Embryonic facial prominence (tissue), 1 donor: ENCODE measurements around the gene PTPRG.

Experiments
- DNase-seq: peaks from one replicate; pipeline ENCODE4 v3.0.0-alpha.2; 2016; ENCODE audit errors: extremely low spot score

PTPRG gene

DNA sequence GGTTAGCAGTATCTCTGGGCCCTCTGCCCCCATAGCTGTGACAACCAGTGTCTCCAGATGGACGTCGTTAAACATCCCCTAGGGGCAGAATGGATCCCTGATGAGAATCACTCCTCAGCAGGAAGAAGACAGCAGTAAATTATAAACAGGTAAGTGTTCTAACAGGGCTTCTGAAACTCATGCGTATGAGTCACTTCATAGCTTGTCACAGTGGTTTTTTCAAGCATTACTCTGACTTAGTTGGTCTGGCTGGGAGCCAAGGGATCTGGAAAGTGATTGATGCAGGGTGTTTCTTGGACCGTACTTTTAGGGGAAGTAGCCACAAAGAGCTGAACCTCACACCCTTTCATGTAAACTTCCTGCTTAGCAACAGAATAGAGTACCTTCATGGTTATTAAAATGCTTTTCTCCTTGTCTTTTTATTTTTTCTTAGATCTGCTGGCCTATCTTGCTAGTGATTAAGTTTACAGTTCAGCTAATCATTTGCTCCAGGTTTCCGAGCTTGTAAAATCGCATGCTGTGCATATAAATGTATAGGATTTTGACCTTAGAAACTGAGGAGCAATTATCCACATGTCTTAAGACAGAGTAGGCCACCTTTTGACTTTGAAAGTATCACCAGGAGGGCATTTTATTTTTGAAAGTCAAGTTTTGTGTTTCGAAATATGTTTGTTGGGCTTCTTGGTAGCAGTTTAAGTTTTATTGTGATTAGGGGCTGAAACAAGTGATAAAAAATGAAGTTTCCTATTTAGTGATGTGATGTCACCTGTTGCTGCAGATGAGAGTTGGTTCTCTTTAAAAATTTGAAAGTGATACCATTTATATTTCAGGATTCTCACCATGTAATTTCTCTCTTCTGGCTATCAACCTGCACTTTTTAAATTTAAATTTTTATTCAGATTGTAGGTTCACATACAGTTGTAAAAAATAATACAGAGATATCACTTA lies 333.9 kb downstream of the PTPRG start:
- DNase-seq = peak; percentile 32

GRCh38 chr3:61896251-61896650 lies 334.9 kb downstream of the PTPRG start:
- no peak for DNase-seq

- DNase-seq = no peak
These were observed 336.5 kb downstream of the PTPRG start for GRCh38 chr3:61897848-61898247.

- DNase-seq = no peak
These were observed 338.5 kb downstream of the PTPRG start for GRCh38 chr3:61899700-61900462.

DNA sequence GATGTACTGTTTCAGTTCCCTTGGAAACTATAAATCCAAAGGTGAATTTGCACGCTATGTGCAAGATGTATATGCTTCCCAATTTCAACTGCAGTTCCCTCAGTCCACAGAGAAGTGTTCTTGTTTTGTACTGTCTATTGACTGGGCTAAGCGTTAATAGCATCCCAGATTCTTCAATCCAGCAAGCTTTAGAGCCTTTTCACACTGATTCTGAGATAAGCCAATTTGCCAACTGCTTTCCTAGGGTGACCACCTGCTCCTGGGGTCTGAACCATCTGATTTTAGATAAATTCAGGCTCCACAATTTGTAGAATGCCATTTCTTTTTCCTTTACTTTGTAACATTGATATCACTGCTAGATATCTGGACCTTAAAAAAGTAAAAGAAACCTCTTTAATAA lies 340.1 kb downstream of the PTPRG start:
- DNase-seq = no peak

GRCh38 chr3:61901986-61902385 lies 340.6 kb downstream of the PTPRG start:
- no peak for DNase-seq

DNA sequence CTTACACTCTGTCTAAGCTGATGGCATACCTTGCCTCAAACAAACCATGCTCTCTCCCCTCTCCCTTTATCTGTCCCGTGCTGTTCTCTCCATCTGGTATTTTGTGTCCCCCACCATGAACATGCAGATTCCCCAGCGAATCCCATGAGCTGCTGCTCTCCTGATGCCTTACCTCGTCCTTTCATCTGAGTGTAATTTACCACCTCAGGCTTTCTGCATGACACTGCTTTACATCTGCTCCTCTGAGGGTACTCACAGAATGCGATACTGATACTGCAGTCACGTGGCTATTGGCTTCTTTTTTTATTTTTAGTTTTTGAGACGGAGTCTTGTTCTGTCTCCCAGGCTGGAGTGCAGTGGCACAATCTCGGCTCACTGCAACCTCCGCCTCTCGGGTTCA lies 341.7 kb downstream of the PTPRG start:
- DNase-seq = no peak

GRCh38 chr3:61903931-61904657 lies 342.7 kb downstream of the PTPRG start:
- peak; percentile 41 for DNase-seq

DNA sequence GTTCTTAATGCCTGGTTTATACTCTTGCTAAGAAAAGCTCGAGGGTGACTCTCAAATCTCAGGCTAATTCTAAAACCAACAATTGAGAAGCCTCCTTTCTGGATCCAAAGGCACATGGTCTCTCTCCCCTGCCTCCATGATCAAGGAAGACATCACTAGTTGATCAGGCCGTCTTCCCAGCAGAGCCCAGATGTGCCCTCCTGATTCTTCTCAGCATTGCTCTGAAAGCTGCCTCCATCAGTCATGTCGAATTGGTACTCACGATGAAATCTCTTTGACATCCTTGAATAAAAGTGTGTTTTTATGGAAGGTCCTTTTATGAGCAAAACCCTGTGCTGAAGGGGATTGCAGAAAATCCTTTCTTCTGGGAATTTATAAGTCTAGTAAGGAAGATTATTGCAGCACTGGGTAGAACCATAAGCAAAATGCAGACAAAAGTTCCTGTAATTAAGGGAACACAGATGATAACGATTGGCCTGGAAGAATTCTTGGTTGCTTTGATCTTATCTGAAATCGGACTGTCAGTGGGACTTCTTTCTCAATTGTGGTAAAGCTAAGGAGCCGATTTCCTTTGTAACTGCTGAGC lies 345.9 kb downstream of the PTPRG start:
- DNase-seq = no peak

DNA sequence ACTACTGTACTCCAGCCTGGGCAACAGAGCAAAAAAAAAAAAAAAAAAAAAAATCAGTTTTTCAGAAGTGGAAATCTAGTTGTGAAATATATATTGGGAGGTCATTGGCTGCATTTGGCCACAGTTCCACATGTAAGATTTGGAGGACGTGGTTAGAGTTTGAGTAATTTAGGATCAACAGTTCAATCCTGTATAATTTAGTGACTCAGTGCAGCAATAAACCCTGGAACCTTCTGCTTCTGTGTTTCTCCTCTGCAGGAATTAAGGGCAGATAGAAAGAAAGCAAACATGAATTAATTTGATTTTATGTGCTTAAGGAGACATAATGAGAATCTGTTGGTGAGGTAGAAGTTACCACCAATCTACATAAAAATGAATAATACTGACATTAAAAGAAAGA lies 347.0 kb downstream of the PTPRG start:
- no peak for DNase-seq

- no peak for DNase-seq
These were observed 349.4 kb downstream of the PTPRG start for GRCh38 chr3:61910732-61911131.

DNA sequence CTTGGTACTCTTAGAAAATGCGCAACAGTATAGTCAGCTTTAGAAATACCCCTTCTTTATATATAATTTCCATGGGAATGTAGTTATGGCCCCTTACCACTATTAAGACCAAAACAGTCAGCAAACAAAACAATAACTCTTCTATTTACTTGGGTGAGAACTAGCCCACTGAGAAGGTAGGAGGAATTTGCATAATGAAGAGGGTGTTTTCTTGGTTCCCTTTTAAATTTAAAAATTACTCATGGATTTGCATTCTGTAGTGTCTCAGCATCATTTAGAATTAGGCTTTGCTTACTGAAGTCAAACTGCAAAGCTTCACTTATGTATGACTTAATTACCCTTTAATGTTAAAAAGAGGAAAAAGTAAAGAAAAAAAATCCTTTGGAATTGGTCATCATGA lies 350.8 kb downstream of the PTPRG start:
- no peak for DNase-seq

- no peak for DNase-seq
These were observed 352.3 kb downstream of the PTPRG start for GRCh38 chr3:61913701-61914100.

DNA sequence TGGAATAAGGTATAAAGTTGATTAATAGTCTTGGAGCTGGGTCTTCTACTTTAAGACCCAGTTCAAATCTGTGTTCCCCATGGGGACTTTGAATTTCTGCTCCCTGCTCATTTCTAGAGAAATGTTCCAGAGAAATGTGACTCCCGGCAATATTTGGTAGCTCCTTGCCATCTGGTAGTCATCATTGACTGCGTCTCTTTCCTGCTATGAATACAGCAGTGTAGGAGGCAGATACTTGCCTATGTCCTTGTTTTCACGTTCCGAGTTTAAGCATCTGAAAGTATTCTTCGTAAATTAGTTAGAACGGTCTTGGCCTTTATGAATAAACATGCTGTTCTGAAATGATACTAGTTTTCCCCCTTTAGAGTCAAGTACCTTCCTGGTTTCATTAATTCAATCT lies 352.9 kb downstream of the PTPRG start:
- peak; percentile 39 for DNase-seq

DNA sequence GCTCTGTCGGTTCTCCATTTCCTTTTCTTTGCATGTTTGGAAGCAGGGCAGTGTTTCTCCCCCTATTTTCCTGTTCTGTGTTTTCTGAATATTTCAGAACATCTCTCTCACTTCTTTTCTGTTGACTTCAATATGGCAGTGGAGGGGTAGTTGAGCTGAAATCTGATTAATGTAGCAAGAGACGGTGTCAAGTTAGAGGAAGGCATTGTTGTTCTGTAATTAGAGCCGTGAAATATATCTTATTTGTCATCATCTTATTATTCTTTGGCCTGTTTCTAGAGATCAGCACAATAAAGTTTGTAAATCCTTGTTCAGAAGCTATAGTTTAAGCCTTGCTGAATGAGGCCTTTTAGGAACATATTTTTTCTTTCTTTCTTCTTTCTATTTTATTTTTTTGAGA lies 353.9 kb downstream of the PTPRG start:
- DNase-seq = no peak

- no peak for DNase-seq
These were observed 358.0 kb downstream of the PTPRG start for GRCh38 chr3:61919371-61919770.

- DNase-seq = no peak
These were observed 360.7 kb downstream of the PTPRG start for GRCh38 chr3:61922118-61922517.

DNA sequence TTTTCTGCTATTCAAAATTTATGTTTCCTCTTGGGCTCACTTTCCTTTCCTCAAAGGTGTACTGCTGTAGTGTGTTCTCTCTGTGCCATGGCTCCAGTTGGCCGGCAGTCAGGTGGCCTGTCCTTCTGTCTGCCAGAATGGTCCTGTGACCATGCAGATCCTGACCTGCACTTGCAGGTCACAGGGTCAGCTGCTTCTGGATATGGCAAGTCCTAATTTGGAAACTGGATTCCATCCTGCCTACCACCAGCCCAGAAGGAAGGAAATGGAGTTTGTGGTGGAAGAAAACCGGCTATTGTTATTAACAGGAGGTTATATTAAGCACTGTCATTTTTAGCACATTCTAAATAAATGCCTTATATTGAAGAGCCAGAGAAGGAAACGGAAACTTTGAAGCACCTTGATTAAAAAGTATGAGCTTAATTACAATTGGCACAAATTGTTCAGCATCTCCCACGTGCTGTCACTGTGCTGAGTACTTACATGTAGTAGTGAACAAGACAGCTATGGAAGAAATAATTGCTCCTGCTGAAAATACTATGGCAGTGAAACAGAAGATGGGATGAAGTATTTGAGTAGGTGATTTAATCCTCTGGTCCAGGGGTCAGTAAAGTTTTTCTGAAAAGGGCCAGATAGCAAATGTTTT lies 362.8 kb downstream of the PTPRG start:
- DNase-seq = no peak

DNA sequence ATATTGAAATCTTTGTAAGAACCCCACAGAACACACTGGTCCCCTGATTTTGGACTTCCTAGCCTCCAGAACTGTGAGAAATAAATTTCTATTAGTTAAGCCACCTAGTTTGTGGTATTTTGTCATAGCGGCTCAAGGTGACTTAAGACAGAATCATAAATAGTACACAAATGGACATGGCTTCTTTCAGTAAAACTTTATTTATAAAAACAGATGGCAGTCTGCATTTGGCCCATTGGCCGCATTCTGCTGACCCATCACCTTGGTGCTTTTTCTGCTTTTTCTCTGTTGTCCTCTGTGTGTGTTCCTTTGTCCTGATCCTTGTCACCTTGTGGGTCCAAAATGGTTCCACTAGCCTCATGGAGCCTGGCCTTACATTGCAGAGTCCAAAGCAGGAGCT lies 363.6 kb downstream of the PTPRG start:
- no peak for DNase-seq

GRCh38 chr3:61925721-61926120 lies 364.4 kb downstream of the PTPRG start:
- DNase-seq = no peak

GRCh38 chr3:61926923-61927322 lies 365.6 kb downstream of the PTPRG start:
- peak; percentile 62 for DNase-seq
